ENCODE data around the gene WDR59.
"Not testable (repeated sequence)": the region's sequence is repeated elsewhere in the genome, so short reads cannot be mapped to it uniquely, and the experiment has no call there.

Gene WDR59

DNA sequence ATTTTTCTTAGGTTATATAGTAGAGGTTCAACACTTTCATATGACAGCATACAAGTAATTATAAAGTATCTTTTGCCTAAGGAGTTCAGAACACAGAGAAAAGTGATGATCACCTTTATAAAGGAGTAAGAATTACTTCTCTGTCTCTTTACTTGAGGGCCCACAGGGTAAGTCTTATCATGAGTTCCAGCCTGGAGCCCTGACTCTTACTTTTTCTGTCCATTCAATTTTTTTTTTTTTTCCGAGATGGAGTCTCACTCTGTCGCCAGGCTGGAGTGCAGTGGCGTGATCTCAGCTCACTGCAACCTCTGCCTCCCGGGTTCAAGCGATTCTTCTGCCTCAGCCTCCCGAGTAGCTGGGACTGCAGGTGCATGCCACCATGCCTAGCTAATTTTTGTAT, 28.2 kb upstream of the WDR59 start:
- in situ Hi-C loops (cut with HindIII; ENCODE audit: low pct_ligation_motif_present, low pct_unique_long_range_greater_than_20kb, low sequenced_read_pairs); DNase-seq: not testable (repeated sequence)

DNA sequence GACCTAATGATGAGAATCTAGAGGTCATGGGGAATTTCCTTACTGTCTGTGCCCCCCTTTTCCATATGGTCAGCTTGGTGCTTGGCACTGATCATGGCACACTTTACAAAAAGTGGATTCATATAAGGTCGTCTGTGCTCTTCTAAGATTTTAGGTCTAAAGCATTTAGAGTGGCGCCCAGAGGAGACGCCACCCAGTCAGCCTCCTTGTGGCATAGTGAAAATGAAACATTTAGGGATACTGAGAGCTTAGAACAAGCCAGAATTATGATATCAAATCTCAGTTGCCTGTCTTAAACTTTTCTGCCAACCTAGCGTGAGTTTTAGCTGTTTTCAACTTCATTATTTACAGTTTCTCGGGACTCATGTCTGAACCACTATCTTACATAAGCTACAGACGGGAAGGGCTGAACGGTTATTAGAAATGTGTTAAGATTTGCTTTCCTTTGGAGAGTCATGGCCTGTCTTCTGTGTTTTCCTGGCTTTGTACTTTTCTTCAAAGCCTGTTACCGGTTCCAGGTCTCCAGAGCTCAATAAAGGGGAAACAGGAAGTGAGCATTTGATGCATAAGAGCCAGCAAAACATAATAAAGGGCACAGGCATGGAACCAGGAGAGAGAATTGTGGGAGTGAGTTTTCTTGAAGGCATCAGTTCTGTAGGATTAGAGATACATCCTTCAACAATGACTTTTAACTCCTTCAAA, 27.6 kb upstream of the WDR59 start:
- in situ Hi-C loops (cut with HindIII; ENCODE audit: low pct_ligation_motif_present, low pct_unique_long_range_greater_than_20kb, low sequenced_read_pairs): no loop called here
- no peak for DNase-seq

DNA sequence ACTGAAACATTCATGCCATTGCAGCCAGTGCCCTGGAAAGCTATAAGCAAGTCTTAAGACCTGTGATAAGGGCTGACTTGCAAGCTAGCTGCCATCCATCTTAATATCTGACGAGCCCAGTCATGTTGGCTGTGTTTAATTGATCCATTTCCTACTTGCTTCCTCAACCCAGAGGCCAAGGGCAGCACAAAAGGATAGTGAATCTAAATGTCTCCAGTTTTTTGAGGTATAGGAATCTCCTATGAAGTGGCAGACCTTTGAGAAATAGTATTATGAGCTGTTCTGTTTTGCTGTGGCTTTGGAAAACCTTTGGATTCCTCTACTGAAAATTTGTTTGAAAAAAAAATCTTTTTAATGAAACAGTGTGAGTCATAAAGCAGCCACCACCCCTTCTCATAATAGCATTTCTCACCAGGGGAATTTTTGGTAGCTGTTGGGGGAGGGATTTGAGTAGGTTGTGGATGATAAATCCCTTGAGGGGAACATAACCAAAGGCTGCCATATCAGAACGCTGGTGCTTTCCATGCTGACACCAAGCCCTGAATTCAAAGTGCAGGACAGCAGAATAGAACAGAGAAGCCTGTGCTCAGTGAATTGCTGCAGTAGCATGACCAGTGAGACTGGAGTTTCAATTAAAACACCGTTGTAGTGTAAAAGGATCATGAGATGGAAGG, 26.8 kb upstream of the WDR59 start:
- DNase-seq: peak; percentile 23
- in situ Hi-C loops (cut with HindIII; ENCODE audit: low pct_ligation_motif_present, low pct_unique_long_range_greater_than_20kb, low sequenced_read_pairs): no loop called here

DNA sequence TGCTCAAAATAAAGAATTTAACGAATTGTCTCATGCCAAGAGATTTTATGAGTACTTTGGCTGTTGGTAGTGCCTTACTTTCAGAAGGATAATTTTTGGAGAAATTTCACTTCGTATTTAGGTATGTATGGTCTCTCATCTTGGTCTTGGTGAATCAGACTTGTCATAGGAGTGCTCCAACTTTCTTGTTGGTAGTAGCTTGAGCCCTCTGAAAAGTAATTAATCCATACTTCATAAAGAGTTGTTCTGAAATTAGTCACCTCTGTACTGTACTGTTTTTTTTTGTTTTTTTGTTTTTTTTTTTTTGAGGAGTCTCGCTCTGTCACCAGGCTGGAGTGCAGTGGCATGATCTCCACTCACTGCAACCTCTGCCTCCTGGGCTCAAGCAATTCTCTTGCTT, 25.5 kb upstream of the WDR59 start:
- no peak for DNase-seq
- in situ Hi-C loops (cut with HindIII; ENCODE audit: low pct_ligation_motif_present, low pct_unique_long_range_greater_than_20kb, low sequenced_read_pairs): no loop called here

DNA sequence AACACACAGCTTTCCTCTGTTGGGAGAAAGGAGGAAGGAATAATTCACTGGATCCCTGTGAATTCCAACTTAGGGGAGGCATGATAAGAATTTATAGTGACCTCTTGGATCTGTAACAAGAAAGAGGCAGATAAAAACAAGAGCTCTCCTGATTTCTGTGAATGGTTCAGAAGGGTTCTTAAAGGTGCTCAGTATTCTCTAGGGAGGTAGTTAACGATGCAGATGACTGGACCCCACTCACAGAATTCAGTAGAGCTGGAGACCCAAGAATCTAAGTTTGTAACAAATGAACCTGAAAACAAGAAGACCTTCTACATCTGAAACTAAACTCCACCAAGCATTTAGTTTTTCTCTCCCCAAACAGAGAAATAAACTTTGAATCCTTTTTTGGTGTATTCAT, 22.5 kb upstream of the WDR59 start:
- in situ Hi-C loops (cut with HindIII; ENCODE audit: low pct_ligation_motif_present, low pct_unique_long_range_greater_than_20kb, low sequenced_read_pairs): no loop called here
- no peak for DNase-seq

DNA sequence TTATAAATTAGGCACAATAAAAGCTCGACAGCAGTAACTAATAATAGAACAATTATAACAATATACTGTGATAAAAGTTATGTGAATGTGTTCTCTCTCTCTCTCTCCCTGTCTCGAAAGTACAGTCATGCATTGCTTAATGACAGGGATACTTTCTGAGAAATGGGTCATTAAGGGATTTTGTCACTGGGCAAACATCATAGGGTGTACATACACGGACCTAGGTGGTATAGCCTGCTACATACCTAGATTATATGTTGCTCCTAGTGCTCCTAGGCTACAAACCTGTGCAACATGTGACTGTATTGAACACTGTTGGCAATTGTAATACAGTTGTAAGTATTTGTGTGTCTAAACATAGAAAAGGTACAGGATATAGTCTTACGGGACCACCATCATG, 20.8 kb upstream of the WDR59 start:
- in situ Hi-C loops (cut with HindIII; ENCODE audit: low pct_ligation_motif_present, low pct_unique_long_range_greater_than_20kb, low sequenced_read_pairs): no loop called here
- DNase-seq: no peak

DNA sequence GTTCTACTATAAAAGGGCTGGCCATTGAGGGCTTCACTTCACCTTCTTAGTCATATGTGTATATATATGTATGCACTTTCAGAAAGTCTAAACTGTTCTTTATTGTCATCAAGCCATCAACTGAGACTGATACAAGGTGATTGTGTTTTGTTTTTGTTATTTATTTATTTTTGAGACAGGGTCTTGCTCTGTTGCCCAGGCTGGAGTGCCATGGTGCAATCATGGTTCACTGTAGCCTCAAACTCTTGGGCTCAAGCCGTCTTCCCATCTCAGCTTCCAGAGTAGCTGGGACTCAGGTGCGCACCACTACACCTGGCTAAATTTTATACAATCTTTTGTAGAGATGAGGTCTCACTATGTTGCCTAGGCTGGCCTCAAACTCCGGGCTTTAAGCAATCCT, 19.5 kb upstream of the WDR59 start:
- in situ Hi-C loops (cut with HindIII; ENCODE audit: low pct_ligation_motif_present, low pct_unique_long_range_greater_than_20kb, low sequenced_read_pairs): no loop called here
- no peak for DNase-seq

DNA sequence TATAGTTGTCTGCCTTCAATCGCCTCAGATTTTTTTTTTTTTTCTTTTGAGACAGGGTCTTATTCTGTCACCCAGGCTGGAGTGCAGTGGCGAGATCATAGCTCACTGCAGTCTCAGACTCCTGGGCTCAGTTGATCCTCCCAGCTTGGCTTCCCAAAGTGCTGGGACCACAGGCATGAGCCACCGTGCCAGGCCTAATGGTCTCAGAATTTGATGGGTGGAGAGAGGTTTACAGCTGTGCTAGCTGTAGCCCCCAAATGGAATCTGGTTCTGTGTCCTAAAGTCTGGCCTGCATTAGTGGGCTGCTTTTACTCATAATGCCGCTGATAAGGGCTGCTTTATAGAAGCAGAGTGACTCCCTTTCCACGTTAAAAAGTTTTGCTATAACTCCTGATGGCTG, 19.0 kb upstream of the WDR59 start:
- in situ Hi-C loops (cut with HindIII; ENCODE audit: low pct_ligation_motif_present, low pct_unique_long_range_greater_than_20kb, low sequenced_read_pairs): no loop called here
- DNase-seq: no peak

DNA sequence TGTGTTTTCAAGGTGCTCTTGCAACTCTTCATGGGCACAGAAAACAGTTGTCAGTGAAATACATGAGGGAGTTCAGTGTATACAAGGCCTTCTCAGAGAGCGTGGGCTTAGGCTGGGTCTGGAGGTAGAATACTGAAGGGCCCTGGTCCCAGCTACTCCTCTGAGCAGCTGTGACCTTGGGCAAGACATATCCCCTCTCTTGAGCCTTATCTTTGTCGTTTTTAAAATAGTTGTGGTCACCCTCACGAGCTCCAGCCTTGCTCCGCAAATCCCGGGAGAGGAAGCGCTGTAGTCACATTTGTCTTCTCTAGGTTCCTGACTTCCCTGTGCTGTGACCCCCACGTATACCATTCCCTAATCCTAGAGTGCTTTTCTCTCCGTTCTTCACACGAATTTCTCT, 17.6 kb upstream of the WDR59 start:
- no peak for DNase-seq
- in situ Hi-C loops (cut with HindIII; ENCODE audit: low pct_ligation_motif_present, low pct_unique_long_range_greater_than_20kb, low sequenced_read_pairs): no loop called here

DNA sequence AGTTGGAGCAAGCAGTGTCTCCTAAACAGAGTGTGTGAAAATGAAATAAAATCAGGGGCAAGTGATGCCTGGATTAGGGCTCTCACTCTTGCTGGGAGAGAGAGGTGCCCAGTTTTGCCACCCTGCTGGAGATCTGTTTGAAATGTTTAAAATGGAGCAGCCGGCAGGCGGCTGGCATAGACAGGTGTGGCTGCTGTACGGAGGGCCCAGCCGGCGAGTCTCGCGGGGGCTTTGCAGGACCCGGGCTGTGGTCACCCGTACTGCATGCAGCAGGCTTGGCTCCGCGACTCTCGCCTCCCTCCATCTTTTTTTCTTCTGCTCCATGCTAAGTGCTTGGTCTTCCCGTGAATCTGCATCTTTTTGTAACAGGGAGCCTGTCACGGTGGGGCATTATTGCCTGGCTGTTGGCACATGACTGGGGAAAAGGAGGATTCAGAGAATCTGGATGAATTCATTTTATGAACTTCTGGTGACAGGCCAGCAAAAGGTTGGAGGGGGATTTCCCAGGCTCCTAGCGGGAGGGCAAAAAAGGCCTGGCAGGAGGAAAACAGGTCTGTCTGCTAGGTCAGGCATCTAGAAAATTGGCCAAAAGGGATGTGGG, 15.7 kb upstream of the WDR59 start:
- no peak for DNase-seq
- in situ Hi-C loops (cut with HindIII; ENCODE audit: low pct_ligation_motif_present, low pct_unique_long_range_greater_than_20kb, low sequenced_read_pairs): no loop called here

DNA sequence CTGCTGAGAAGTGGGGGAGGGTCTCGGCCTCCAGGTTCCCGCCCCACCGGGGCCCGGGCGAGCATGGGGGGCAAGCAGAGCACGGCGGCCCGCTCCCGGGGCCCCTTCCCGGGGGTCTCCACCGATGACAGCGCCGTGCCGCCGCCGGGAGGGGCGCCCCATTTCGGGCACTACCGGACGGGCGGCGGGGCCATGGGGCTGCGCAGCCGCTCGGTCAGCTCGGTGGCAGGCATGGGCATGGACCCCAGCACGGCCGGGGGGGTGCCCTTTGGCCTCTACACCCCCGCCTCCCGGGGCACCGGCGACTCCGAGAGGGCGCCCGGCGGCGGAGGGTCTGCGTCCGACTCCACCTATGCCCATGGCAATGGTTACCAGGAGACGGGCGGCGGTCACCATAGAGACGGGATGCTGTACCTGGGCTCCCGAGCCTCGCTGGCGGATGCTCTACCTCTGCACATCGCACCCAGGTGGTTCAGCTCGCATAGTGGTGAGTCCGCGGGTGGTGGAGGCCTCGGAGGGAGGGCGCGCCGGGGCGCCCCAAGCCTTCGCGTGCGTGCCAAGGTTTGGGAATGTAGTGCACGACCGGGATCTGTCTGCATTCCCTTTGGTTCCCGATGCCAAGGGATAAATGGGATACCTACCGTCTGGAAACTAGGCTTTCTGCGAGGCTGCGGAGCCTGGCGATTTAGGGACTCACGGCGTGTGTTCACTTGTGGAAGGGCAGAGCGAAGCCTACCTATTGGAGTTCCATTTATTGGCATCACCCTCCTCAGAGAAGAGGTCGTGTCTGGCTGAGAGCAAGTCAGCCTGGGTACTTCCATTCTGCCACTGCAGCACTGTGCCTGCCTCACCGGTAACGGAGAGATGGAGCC, 14.9 kb upstream of the WDR59 start:
- DNase-seq: peak; percentile 23
- in situ Hi-C loops (cut with HindIII; ENCODE audit: low pct_ligation_motif_present, low pct_unique_long_range_greater_than_20kb, low sequenced_read_pairs): no loop called here

DNA sequence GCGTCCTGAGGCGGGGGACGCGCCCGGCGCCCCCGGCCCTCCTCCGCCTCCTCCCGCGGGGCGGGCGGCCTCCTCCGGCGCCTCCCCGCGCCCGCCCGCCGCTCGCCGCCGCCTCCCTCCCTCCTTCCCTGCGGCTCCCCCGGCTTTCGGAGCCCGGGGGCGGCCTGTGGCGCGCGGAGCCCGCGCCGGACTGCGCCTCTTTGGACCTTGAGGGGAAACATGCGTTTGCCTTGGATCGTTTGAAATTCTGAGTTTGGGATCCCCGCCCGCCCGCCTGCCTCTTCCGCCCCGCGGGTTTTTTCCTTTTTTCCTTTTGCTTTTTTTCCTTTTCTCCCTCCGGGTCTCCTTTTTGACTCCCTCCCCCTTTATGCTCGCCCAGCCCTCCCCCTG, 14.3 kb upstream of the WDR59 start:
- DNase-seq: peak; percentile 21
- in situ Hi-C loops (cut with HindIII; ENCODE audit: low pct_ligation_motif_present, low pct_unique_long_range_greater_than_20kb, low sequenced_read_pairs): no loop called here

DNA sequence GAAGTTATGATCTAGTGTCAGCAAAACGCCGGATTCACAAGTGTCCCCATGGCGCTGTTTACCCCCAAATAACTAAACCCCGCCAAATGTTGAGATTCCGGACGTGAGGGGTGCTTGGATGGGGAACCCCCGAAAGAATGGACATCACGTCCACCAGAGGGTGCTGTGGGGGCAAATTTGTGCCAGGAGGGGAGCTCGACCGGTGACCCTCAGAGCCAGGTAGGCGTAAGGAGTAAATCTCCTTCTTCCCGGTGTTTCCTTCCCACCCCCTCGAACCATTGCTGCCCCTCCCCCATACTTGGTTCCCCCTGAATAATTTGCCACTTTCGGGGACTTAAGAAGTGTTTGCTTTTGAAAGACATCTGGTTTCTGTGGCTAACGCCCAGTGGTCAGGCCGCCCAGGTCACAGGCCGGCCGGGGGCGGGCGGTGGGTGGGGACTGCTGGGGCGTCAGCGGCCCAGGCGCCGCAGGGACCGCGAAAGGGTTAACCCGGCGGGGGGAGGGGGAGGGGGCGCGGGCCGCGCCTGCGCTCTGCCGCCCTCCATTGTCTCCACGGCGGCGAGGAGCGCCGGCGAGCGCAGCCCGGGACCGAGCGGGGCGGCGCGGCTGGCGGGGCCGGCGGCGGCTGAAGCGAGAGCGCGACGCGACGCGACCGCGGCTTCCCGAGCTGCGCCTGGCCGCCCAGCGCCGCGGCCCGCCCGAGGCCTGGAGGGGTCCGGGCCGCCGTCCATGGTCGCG, 13.7 kb upstream of the WDR59 start, which contains the start of gene ZNRF1:
TSS of gene ZNRF1 (plus strand) at position 544 of the 738 bp plus-strand sequence. CDS start 648 bp downstream, outside the sequence.
- DNase-seq: peak; percentile 86
- in situ Hi-C loops (cut with HindIII; ENCODE audit: low pct_ligation_motif_present, low pct_unique_long_range_greater_than_20kb, low sequenced_read_pairs): no loop called here

DNA sequence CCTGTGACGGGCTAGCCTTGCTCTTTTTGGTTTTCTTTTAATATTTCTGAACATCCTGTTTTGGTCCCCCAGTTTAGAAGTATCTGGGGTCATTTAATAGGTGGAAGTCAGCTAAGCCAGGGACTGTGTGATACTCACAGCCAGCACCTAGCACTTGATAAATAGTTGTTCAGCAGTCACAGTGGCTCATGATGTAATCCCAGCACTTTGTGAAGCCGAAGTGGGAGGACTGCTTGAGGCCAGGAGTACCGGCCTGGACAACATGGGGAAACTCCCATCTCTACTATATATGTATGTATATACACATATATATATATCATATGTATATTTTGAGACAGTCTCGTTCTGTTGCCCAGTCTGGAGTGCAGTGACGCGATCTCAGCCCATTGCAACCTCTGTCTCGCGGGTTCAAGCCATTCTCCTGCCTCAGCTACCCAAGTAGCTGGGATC, 12.1 kb upstream of the WDR59 start:
- in situ Hi-C loops (cut with HindIII; ENCODE audit: low pct_ligation_motif_present, low pct_unique_long_range_greater_than_20kb, low sequenced_read_pairs): no loop called here

DNA sequence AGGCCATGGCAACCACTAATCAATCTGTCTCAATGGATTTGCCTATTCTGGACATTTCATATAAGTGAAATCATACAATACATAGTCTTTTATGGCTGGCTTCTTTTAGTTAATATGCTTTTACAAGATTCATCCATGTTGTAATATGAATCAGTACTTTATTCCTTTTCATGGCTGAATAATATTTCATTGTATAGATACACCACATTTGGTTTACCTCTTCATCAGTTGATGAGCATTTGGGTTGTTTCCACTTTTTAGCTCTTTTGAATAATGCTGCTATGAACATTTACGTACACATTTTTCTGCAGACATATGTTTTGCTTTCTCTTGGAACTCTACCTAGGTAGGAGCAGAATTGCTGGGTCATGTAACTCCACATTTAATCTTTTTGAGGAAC, 11.1 kb upstream of the WDR59 start:
- in situ Hi-C loops (cut with HindIII; ENCODE audit: low pct_ligation_motif_present, low pct_unique_long_range_greater_than_20kb, low sequenced_read_pairs): no loop called here
- DNase-seq: no peak

More for the DNA sequence above, 12.1 kb upstream of the WDR59 start:
- no peak for DNase-seq

DNA sequence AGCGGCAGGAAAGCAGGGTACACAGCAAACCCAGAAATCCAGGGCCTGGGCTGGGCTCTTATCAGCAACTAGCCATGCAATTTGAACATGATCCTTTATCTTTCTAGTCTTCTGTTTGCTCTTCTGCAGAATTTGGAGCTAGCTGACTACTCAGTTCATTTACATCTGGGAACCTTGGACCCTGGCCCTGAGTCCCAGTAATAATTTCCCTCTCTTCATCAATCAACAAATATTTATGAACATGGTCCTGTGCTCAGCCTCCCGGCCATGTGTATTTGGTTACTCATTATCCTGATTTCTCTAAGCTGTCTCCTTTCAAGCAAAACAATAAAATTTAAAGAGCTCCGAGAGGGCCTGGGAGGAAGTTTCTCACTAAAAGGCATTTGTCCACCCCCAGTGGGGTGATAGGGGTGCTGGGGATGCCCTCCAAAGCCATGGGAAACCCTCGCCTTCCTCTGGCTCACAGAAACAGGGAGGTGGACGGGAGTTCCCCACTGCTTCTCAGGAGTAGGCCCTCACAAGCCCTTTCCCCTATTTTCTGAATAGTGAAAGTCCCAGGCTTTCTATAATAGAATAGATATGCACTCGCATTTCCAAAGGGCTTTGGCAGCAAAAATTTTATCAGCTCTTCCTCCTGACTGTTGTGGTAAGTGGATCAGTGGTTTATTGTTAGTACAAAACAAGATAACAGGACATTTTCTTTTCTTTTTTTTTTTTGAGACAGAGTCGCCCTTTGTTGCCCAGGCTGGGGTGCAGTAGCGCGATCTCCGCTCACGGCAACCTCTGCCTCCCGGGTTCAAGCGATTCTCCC, 6.9 kb upstream of the WDR59 start:
- in situ Hi-C loops (cut with HindIII; ENCODE audit: low pct_ligation_motif_present, low pct_unique_long_range_greater_than_20kb, low sequenced_read_pairs): no loop called here
- DNase-seq: no peak

DNA sequence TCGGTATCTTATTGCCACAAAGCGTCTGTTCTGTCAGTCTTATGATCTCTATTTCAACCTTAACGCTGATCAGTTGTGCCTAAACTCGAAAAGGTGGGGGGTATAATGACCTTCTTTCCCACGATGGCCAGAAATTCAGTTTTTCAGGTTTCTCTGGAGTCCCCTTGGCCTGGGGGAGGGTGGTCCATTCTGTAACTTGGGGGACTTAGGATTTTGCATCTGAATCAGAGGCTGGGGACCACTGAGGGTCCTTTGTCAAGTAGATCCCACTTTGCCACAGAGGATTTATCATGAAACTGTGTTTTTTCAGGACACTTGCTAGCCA, 6.3 kb upstream of the WDR59 start:
- in situ Hi-C loops (cut with HindIII; ENCODE audit: low pct_ligation_motif_present, low pct_unique_long_range_greater_than_20kb, low sequenced_read_pairs): no loop called here
- DNase-seq: no peak

DNA sequence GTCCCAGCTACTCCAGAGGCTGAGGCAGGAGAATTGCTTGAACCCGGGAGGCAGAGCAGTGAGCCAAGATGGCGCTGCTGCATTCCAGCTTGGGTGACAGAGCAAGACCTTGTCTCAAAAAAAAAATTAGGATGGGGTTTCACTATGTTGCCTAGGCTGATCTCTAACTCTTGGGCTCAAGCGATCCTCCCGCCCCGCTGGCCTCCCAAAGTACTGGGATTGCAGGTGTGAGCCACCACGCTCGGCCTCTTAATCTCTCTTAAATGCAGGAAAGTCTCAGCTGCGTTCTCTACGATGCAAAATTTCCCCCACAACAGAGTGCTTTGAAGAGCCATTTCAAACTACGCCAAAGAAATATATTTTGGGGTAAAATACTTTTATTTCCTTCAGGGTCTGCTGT, 5.9 kb upstream of the WDR59 start:
- in situ Hi-C loops (cut with HindIII; ENCODE audit: low pct_ligation_motif_present, low pct_unique_long_range_greater_than_20kb, low sequenced_read_pairs): no loop called here
- DNase-seq: no peak

Measured in ACHN (cell line).